ENCODE data around the gene EFHD2. TPM values are rescaled to one million over a fixed set of nuclear protein-coding genes. Genes with fewer than 3 reads are reported as not detected.
A peak's percentile ranks its signal among the peaks of the same experiment; 100 is the strongest.
"Not testable (repeated sequence)": the region's sequence is repeated elsewhere in the genome, so short reads cannot be mapped to it uniquely, and the experiment has no call there.

Gene EFHD2
- total and polyA plus RNA-seq, 5 experiments from 2014 or later = 25.3 to 129 (median 27.6) TPM

- no peak for DNase-seq
- H3K4me3 Mint-ChIP-seq = no peak overlapping the region
- H3K36me3 Mint-ChIP-seq = peaks cover 0 to 2% (median 0%) of the 10 kb centered on the region in 3 donors
- peaks cover 0 to 18% (median 4%) of the 10 kb centered on the region in 4 donors for H3K4me1 Mint-ChIP-seq
- no peaks in the 10 kb centered on the region for H3K9me3 Mint-ChIP-seq
- no peak for ATAC-seq
- POLR2A ChIA-PET = no interaction called here
- H3K27me3 Mint-ChIP-seq = peaks cover 8 to 64% (median 27%) of the 10 kb centered on the region in 5 donors
- H3K27ac Mint-ChIP-seq = no peak overlapping the region
These were observed 28.8 kb upstream of the EFHD2 start for GRCh38 chr1:15380601-15381508.

DNA sequence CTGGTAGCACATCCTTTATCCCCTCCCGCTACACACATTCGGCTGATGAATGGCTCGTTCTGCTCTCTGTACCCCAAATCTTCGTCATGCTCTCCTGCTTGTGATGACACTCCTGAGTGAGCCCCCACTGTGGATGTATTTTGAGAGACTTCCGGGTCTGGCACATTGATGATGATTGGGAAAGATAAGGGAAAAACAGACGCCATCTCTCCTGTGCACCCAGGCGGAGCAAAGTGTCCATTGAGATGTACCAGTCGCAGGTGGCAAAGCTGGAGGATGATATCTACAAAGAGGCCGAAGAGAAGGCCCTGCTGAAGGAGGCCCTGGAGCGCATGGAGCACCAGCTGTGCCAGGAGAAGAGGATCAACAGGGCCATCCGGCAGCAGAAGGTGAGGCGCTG lies 27.9 kb upstream of the EFHD2 start:
- Mint-ChIP-seq H3K27me3 (peaks cover 8 to 64% (median 29%) of the 10 kb centered on the region in 5 donors), H3K36me3 (peaks cover 0 to 2% (median 0%) of the 10 kb centered on the region in 3 donors), H3K27ac (no peak overlapping the region), H3K4me3 (peak overlapping the region in 1 of 10 donors; percentile 7), H3K4me1 (peaks cover 0 to 27% (median 13%) of the 10 kb centered on the region in 4 donors), H3K9me3 (no peaks in the 10 kb centered on the region)
- ATAC-seq (no peak), DNase-seq (no peak)
- POLR2A ChIA-PET = no interaction called here

DNA sequence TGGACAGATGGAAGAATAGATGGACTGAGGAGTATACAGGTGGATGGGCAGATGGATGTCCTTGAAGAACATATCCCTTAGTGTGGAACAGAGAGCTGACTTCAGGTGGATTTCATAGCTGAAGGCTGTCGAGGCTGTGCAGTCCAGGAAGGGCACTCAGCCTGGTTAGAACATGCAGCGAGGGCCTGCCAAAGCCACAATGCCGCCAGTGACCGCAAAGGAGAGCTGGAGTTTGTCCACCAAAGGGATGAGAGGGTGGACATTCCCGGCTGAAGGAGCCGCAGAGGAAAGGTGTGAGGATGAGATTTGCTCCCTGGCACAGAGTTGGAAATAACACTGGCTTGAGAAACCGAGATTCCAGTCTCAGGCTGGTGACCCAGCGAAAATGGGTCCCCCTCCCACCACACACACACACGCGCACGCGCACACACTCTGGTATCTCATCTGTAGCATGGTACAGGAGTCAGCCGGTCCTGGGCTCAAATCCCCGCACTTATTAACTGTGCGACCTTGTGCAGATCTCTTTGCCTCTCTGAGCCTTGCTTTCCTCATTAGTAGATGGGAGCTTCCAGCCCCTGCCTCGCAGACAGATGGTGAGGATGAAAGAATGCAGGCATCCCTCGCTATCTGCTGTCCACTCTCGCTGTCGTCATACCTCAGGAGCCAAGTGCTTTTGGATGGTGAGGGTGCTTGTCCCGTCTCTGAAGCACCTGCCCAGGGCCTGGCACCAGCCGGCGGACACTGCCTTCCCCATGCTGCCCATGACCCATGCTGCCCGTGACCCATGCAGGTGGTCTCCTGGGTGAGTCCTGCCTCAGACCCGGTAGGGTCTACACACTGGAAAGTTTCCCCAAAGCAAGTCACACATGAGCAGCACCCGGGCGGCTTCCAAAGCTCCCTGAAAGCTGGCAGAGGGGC lies 26.8 kb upstream of the EFHD2 start:
- Mint-ChIP-seq H3K27me3 (peaks cover 12 to 55% (median 28%) of the 10 kb centered on the region in 5 donors), H3K36me3 (peaks cover 0 to 2% (median 0%) of the 10 kb centered on the region in 3 donors), H3K27ac (peak overlapping the region in 1 of 10 donors; percentile 15), H3K9me3 (no peaks in the 10 kb centered on the region), H3K4me1 (peaks cover 0 to 27% (median 14%) of the 10 kb centered on the region in 4 donors), H3K4me3 (no peak overlapping the region)
- no peak for ATAC-seq
- POLR2A ChIA-PET = no interaction called here
- no peak for DNase-seq

DNA sequence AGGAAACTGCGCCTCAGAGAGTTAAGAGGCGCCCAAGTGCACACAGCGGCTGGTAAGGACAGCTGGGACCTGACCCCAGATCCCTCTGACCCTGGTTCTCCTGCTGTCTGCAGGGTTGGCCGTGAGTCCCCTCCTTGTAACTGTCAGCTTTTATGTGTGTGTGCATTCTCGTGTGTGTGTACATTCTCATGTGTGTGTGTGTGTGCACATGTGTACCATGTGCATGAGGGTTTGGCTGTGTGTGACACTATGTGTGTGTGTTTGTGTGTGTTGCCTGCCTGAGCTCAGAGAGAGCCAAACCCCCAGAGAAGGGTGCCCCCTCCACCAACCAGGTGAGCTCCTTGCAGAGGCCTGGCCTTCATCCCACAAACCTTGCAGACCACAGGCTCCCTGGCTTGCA lies 25.9 kb upstream of the EFHD2 start:
- no peak for ATAC-seq
- Mint-ChIP-seq H3K27ac (no peak overlapping the region), H3K9me3 (no peaks in the 10 kb centered on the region), H3K27me3 (peaks cover 10 to 46% (median 25%) of the 10 kb centered on the region in 5 donors), H3K4me1 (peaks cover 0 to 27% (median 14%) of the 10 kb centered on the region in 4 donors), H3K36me3 (peaks cover 0 to 2% (median 0%) of the 10 kb centered on the region in 3 donors), H3K4me3 (peak overlapping the region in 2 of 10 donors; percentile 10 to 77)
- no peak for DNase-seq
- POLR2A ChIA-PET = no interaction called here

DNA sequence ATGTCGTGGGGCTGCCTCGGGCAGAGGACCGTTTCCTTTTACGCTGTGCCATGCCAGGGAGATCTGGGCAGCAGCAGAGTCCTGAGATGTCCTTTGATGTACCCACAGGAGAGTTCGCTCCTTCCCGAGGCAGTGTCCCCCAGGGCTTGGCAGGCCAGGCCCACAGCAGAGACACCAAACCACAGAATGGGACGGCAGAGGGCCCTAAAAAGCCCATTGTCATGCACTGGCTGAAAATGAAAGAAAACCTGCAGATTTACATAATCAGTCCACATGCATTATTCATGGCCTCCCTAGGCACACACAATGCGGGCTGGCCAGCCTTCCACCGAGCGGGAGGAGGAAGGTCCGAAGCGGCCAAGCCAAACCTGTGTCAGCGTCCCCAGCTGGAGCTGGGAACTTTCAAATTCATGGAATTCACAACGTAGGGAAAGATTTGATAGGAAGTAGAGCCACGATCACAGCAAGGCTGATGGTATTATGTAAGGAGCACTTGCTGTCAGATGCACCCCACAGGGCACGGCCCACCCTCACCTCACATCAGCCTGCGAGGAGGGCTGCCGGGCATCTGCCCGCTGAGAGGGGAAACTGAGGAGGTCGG lies 25.3 kb upstream of the EFHD2 start:
- H3K9me3 Mint-ChIP-seq = no peaks in the 10 kb centered on the region
- peak overlapping the region in 5 of 10 donors; percentile 53 to 81 (median 65) for H3K4me3 Mint-ChIP-seq
- peaks cover 0 to 2% (median 0%) of the 10 kb centered on the region in 3 donors for H3K36me3 Mint-ChIP-seq
- no peak for DNase-seq
- peak in 1 of 2 donors; percentile 37 for ATAC-seq
- H3K27me3 Mint-ChIP-seq = peaks cover 9 to 43% (median 25%) of the 10 kb centered on the region in 5 donors
- POLR2A ChIA-PET = no interaction called here
- H3K4me1 Mint-ChIP-seq = peaks cover 0 to 27% (median 14%) of the 10 kb centered on the region in 4 donors
- peak overlapping the region in 1 of 10 donors; percentile 15 for H3K27ac Mint-ChIP-seq

GRCh38 chr1:15385420-15385819 lies 24.3 kb upstream of the EFHD2 start:
- POLR2A ChIA-PET = interaction anchor here (1.2 kb wide), 1 partner anchor 25 kb away, joined by 3 read pairs; the partner anchor contains the start of gene EFHD2
- Mint-ChIP-seq H3K9me3 (no peaks in the 10 kb centered on the region), H3K4me3 (peak overlapping the region in 2 of 10 donors; percentile 4 to 33), H3K27ac (no peak overlapping the region), H3K36me3 (peaks cover 0 to 2% (median 0%) of the 10 kb centered on the region in 3 donors), H3K27me3 (peaks cover 9 to 43% (median 24%) of the 10 kb centered on the region in 5 donors), H3K4me1 (peaks cover 0 to 27% (median 14%) of the 10 kb centered on the region in 4 donors)
- DNase-seq (no peak), ATAC-seq (no peak)

DNA sequence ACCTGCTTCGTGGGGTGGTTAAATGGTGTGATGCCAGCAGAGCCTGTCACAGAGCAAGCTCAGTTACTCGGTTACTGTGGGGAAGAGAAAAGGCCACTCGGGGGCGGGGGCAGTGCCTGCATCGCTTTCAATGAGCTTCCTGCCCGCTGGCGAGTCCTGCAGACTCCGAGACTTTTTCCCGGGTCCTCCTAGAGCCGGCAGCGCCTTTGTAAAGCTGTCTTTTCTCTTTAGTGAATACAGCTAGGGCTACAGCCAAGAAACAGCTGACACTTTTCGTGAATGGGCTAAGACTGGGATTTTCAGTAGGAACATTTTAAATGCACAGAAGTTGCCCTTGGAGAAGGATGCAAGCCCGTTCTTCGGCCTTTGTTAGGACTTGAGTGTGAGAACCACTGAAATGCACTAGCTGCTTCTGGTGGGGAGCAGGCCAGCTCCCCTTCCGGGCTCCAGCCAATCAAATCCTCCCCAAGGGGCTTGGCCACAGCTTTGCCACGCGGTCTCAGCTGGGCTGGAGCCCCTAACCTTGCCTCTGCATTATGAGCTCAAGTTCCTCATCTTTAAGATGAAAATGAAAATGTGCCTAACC lies 23.4 kb upstream of the EFHD2 start:
- DNase-seq (peak in 2 of 10 donors; percentile 6 to 7), ATAC-seq (peak in 1 of 2 donors; percentile 45)
- H3K27ac Mint-ChIP-seq = no peak overlapping the region
- peaks cover 9 to 43% (median 23%) of the 10 kb centered on the region in 5 donors for H3K27me3 Mint-ChIP-seq
- H3K4me3 Mint-ChIP-seq = peak overlapping the region in 8 of 10 donors; percentile 23 to 58 (median 46)
- POLR2A ChIA-PET = interaction anchor here (1.2 kb wide), 1 partner anchor 24 kb away, joined by 3 read pairs; the partner anchor contains the start of gene EFHD2
- peaks cover 0 to 27% (median 14%) of the 10 kb centered on the region in 4 donors for H3K4me1 Mint-ChIP-seq
- peaks cover 0 to 2% (median 0%) of the 10 kb centered on the region in 3 donors for H3K36me3 Mint-ChIP-seq
- H3K9me3 Mint-ChIP-seq = no peaks in the 10 kb centered on the region

GRCh38 chr1:15388201-15388880 lies 21.3 kb upstream of the EFHD2 start:
- ATAC-seq = no peak
- Mint-ChIP-seq H3K27ac (no peak overlapping the region), H3K4me3 (no peak overlapping the region), H3K4me1 (peaks cover 0 to 27% (median 14%) of the 10 kb centered on the region in 4 donors), H3K36me3 (peaks cover 0 to 2% (median 0%) of the 10 kb centered on the region in 3 donors), H3K9me3 (no peaks in the 10 kb centered on the region), H3K27me3 (peaks cover 7 to 31% (median 14%) of the 10 kb centered on the region in 5 donors)
- POLR2A ChIA-PET = no interaction called here
- DNase-seq = no peak

DNA sequence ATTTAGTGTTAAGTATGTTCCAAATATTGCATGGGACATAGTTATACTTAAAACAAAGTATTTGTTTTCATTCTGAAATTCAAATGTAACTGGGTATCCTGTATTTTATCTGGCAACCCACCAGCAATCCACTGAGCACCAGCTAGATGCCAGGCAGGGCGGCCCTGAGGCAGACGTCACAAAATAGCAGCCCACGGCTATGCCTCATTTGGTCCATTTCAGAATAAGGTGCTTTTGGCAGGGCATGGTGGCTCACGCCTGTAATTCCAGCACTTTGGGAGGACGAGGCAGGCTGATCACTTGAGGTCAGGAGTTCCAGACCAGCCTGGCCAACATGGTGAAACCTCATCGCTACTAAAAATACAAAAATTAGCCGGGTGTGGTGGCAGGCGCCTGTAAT lies 19.9 kb upstream of the EFHD2 start:
- H3K27ac Mint-ChIP-seq, H3K4me3 Mint-ChIP-seq, H3K36me3 Mint-ChIP-seq, H3K9me3 Mint-ChIP-seq, DNase-seq, ATAC-seq, POLR2A ChIA-PET: not testable (repeated sequence)
- Mint-ChIP-seq H3K27me3 (peaks cover 6 to 21% (median 8%) of the 10 kb centered on the region in 5 donors), H3K4me1 (peaks cover 0 to 20% (median 10%) of the 10 kb centered on the region in 4 donors)

DNA sequence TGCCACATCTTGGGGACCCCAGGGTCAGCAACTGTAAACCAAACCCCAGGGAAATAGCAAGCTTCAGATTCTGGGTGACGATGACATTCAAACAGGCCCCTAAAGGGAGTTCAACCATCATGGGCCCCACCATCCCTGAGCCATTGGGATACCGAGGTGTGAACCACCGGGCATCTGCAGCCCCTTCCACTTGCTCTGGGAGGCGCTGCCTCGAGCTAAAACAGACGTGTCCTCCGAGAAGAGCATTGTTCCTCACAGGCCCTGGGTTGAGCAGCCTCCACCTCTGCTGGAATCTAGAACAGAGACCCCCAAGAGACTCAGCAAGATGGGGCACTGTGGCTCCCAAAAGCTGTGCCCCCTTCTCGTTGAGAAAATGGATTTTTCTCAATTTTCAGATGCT lies 19.0 kb upstream of the EFHD2 start:
- H3K36me3 Mint-ChIP-seq = no peaks in the 10 kb centered on the region
- no peak overlapping the region for H3K27ac Mint-ChIP-seq
- no peak overlapping the region for H3K4me3 Mint-ChIP-seq
- ATAC-seq (no peak), DNase-seq (no peak)
- POLR2A ChIA-PET = no interaction called here
- H3K4me1 Mint-ChIP-seq = peaks cover 0 to 11% (median 10%) of the 10 kb centered on the region in 4 donors
- no peaks in the 10 kb centered on the region for H3K9me3 Mint-ChIP-seq
- peaks cover 0 to 12% (median 5%) of the 10 kb centered on the region in 5 donors for H3K27me3 Mint-ChIP-seq

GRCh38 chr1:15391366-15391765 lies 18.3 kb upstream of the EFHD2 start:
- POLR2A ChIA-PET = no interaction called here
- peaks cover 0 to 6% (median 4%) of the 10 kb centered on the region in 4 donors for H3K4me1 Mint-ChIP-seq
- peak overlapping the region in 1 of 10 donors; percentile 62 for H3K27ac Mint-ChIP-seq
- DNase-seq (no peak), ATAC-seq (no peak)
- no peak overlapping the region for H3K4me3 Mint-ChIP-seq
- H3K36me3 Mint-ChIP-seq = no peaks in the 10 kb centered on the region
- H3K27me3 Mint-ChIP-seq = peaks cover 0 to 11% (median 5%) of the 10 kb centered on the region in 5 donors
- no peaks in the 10 kb centered on the region for H3K9me3 Mint-ChIP-seq

Measured in naive thymus-derived CD8-positive, alpha-beta T cell (primary cell).